ENCODE data around the gene ANKRD11. TPM values are rescaled to one million over a fixed set of nuclear protein-coding genes. Genes with fewer than 3 reads are reported as not detected.

Gene ANKRD11
- polyA plus RNA-seq, 1 experiment: 48.1 TPM

GRCh38 chr16:89357055-89357816 is 133.1 kb downstream of the ANKRD11 start:
- CTCF ChIA-PET: no interaction called here
- TF ChIP-seq, protein P1, sequence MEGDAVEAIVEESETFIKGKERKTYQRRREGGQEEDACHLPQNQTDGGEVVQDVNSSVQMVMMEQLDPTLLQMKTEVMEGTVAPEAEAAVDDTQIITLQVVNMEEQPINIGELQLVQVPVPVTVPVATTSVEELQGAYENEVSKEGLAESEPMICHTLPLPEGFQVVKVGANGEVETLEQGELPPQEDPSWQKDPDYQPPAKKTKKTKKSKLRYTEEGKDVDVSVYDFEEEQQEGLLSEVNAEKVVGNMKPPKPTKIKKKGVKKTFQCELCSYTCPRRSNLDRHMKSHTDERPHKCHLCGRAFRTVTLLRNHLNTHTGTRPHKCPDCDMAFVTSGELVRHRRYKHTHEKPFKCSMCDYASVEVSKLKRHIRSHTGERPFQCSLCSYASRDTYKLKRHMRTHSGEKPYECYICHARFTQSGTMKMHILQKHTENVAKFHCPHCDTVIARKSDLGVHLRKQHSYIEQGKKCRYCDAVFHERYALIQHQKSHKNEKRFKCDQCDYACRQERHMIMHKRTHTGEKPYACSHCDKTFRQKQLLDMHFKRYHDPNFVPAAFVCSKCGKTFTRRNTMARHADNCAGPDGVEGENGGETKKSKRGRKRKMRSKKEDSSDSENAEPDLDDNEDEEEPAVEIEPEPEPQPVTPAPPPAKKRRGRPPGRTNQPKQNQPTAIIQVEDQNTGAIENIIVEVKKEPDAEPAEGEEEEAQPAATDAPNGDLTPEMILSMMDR (IDR thresholded peaks at IDR 0.05; ENCODE audit: low read depth, low read length): no peak
- no peak overlapping the region for H3K27ac ChIP-seq (ENCODE audit: low read depth, low read length)
- DNase-seq (ENCODE audit: low read depth, low spot score): no peak
- no peaks in the 10 kb centered on the region for H3K9me3 ChIP-seq (ENCODE audit: control insufficient read depth, insufficient read depth, low read length)
- no peak overlapping the region for H3K4me3 ChIP-seq (ENCODE audit: low read depth, low read length)
- POLR2A ChIA-PET: no interaction called here
- H3K27me3 ChIP-seq (ENCODE audit: control insufficient read depth, insufficient read depth, low read length): no peaks in the 10 kb centered on the region

DNA sequence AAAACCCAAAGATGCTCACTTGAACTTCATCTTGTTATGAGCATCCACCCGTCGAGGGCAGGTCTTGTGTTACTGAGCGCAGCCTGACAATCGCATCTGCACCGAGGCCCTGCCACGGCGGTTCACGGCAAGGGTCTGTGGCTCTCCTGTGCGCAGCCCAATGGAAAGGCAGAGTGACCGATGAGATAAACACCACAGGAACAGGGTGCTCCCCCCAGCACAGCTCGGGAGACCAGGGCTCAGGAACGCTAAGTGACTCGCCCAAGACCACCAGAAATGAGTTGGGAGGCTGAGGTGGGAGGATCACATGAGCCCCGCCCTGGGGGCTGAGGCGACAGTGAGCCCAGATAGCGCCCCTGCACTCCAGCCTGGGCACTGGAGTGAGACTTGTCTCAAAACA is 134.7 kb downstream of the ANKRD11 start:
- H3K27me3 ChIP-seq (ENCODE audit: control insufficient read depth, insufficient read depth, low read length): no peaks in the 10 kb centered on the region
- no peak overlapping the region for H3K4me3 ChIP-seq (ENCODE audit: low read depth, low read length)
- TF ChIP-seq, protein P1 (IDR thresholded peaks at IDR 0.05; ENCODE audit: low read depth, low read length): no peak
- H3K9me3 ChIP-seq (ENCODE audit: control insufficient read depth, insufficient read depth, low read length): no peaks in the 10 kb centered on the region; the same call in 1 of the 2 replicates
- no peak overlapping the region for H3K27ac ChIP-seq (ENCODE audit: low read depth, low read length)
- POLR2A ChIA-PET: interaction anchor here (0.7 kb wide), 1 partner anchor 149 kb away, joined by 3 read pairs; no protein-coding TSS in a partner anchor
- CTCF ChIA-PET: no interaction called here
- no peak for DNase-seq (ENCODE audit: low read depth, low spot score)

DNA sequence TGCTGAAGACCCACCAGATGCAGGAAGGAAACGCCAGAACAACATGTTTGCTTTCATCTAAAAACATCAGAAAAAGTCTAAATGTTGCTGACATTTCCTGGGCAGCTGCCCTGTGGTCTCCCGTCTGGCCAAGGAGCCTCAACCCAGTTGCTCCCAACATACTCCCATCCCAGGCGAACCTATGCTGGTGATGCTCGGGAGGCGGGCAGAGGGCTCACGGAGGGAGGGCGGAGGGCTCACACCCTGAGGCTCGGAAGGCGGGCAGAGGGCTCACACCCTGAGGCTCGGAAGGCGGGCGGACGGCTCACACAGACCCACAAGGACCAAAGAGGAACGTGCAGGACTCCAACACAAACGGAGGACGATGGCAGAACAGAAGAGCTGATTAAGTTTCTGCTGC is 135.4 kb downstream of the ANKRD11 start:
- ChIA-PET POLR2A (no interaction called here), CTCF (no interaction called here)
- H3K27ac ChIP-seq (ENCODE audit: low read depth, low read length): no peak overlapping the region
- TF ChIP-seq, protein P1 (IDR thresholded peaks at IDR 0.05; ENCODE audit: low read depth, low read length): no peak
- no peak for DNase-seq (ENCODE audit: low read depth, low spot score)
- H3K9me3 ChIP-seq (ENCODE audit: control insufficient read depth, insufficient read depth, low read length): no peaks in the 10 kb centered on the region; the same call in 1 of the 2 replicates
- H3K4me3 ChIP-seq (ENCODE audit: low read depth, low read length): no peak overlapping the region
- no peaks in the 10 kb centered on the region for H3K27me3 ChIP-seq (ENCODE audit: control insufficient read depth, insufficient read depth, low read length)

DNA sequence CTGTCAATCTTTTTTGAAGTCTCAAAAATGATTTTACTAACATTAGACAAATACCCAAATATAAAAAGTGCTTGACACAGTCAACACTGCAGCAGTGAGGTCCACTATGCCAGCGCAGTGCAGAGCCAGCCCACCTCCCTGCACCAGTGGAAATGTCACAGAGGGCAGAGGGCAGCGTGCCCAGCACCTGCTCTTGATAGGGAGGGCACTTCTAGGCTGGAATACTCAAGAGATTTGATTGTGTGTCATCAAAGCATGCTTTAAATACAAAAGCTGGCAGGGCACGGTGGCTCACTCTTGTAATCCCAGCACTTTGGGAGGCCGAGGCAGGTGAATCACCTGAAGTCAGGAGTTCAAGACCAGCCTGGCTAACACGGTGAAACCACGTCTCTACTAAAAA is 136.0 kb downstream of the ANKRD11 start:
- ChIA-PET CTCF (no interaction called here), POLR2A (no interaction called here)
- no peak overlapping the region for H3K27ac ChIP-seq (ENCODE audit: low read depth, low read length)
- H3K27me3 ChIP-seq (ENCODE audit: control insufficient read depth, insufficient read depth, low read length): no peaks in the 10 kb centered on the region
- TF ChIP-seq, protein P1 (IDR thresholded peaks at IDR 0.05; ENCODE audit: low read depth, low read length): no peak
- H3K4me3 ChIP-seq (ENCODE audit: low read depth, low read length): no peak overlapping the region
- H3K9me3 ChIP-seq (ENCODE audit: control insufficient read depth, insufficient read depth, low read length): no peaks in the 10 kb centered on the region; the same call in 1 of the 2 replicates
- no peak for DNase-seq (ENCODE audit: low read depth, low spot score)

- ChIA-PET POLR2A (no interaction called here), CTCF (no interaction called here)
- DNase-seq (ENCODE audit: low read depth, low spot score): no peak
- no peak overlapping the region for H3K27ac ChIP-seq (ENCODE audit: low read depth, low read length)
- H3K9me3 ChIP-seq (ENCODE audit: control insufficient read depth, insufficient read depth, low read length): no peaks in the 10 kb centered on the region; the same call in 1 of the 2 replicates
- TF ChIP-seq, protein P1 (IDR thresholded peaks at IDR 0.05; ENCODE audit: low read depth, low read length): no peak
- no peaks in the 10 kb centered on the region for H3K27me3 ChIP-seq (ENCODE audit: control insufficient read depth, insufficient read depth, low read length)
- H3K4me3 ChIP-seq (ENCODE audit: low read depth, low read length): no peak overlapping the region
These were observed 138.2 kb downstream of the ANKRD11 start for GRCh38 chr16:89352091-89352681.
